HG03045 (cell line): Measurements from ENCODE around the gene PPIE.

ENCODE experiments used
- ATAC-seq: cut with Tn5 transposase; IDR thresholded peaks from one replicate; pipeline ENCODE4 v1.9.1; 2021; ENCODE audit warnings: mild to moderate bottlenecking, moderate library complexity; ENCODE audit not compliant: unreplicated experiment

PPIE gene

DNA sequence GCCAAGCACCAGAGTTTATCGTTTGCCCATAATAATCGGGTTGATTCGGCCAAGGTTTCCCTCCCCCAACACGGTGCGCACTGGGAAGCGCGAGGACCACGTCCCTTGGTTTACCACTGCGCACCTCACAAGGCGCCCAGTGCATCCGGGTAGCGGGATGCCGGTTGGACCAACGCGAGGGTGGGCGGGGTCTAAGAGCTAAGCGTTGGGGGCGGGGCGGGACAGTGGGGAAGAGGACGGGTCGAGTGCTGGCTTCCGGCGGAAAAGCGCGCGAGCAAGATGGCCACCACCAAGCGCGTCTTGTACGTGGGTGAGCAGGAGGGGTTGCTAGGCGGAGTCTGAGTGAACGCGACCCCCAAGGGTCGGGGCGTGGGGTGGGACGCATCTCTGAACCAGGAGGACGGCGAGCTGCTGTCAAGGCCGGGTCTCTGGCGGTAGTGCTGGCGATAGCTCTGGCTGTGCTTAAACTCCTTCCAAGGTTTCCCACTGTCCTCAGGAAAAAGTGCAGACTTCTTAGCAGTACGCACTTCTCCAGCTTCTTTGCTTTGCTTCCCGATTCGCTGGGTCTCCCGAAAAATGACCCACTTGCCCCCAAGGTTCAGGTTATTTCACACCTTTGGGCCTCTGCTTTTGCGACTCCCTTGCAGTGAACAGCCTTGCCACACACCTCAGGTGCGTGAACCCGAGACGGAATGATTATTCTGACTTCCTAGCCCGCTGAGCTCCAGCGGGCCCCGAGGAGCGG is at the start of gene PPIE:
Gene PPIE, plus strand, starts transcription at position 261 of the 745 bp plus-strand sequence. Its CDS starts 19 bp downstream, at position 280.
- peak; percentile 84 for ATAC-seq

DNA sequence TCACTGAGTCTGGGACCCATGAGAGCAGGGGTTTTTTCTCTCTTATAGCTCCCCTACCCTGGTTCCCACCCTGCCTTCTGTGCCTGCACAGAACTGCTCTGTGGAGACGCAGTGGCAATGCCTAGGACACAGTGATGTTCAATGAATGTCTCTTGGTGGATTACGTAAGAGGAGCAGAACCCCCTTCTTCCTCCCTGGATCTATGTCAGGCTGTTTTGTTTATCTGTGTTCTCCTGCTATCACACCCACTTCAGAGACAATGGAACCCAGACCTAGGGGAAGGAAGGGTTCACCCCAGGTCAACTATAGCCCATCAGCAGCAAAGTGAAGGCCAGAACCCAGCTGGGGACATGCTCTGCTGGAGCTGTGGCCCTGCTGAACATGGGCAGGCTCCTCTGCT is 49.5 kb upstream of the PPIE start:
- no peak for ATAC-seq

DNA sequence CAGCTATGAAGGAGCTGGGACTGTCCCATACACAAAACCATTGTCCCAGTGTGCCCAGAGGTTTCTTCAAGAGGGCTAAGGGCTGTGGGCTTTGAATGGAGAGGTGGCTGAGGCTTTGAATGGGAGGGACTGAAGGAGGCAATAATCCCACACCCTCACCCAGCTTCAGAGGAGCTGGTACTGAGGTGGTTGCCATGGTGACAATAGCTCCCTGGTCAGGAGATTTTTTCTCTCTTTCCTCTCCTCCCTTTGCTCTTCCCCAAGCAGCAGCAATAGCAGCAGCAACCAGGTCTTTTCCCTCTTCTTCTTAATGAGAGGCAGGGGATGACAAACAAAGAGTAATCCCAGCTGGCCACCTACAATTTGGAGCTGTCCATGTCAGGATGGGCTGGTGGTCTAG is 49.0 kb upstream of the PPIE start:
- no peak for ATAC-seq

DNA sequence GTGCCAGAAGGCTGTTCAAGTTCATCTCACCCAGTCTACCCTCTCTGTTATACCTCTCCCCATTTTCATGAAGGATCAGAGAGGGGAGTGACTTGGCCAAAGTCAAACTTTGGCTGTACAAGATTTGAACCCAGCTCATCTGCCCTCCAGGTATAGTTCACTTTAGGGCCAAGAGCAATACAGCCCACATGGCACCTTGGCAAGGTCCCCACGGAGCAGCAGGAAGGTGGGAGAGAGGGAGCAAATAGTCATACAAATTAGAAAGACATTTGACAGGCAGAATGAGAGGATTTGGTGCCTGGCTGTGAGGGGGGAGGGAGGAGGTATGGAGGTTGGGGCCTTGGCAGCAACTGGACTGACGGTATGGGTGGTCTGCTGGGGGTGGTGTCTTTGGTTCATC is 48.5 kb upstream of the PPIE start:
- no peak for ATAC-seq

- ATAC-seq = no peak
Measured at GRCh38 chr1:39690794-39691382, 47.8 kb upstream of the PPIE start.

- peak; percentile 71 for ATAC-seq
Measured at GRCh38 chr1:39691383-39692151, 47.1 kb upstream of the PPIE start, which contains the start of gene HPCAL4. HPCAL4 (minus strand) TSS chr1:39691433; CDS start chr1:39684603, 6,830 bp downstream.

GRCh38 chr1:39692152-39693074 is 46.3 kb upstream of the PPIE start:
- ATAC-seq = no peak

- no peak for ATAC-seq
Measured at GRCh38 chr1:39694026-39694425, 44.7 kb upstream of the PPIE start.

- no peak for ATAC-seq
Measured at GRCh38 chr1:39695016-39695415, 43.7 kb upstream of the PPIE start.

DNA sequence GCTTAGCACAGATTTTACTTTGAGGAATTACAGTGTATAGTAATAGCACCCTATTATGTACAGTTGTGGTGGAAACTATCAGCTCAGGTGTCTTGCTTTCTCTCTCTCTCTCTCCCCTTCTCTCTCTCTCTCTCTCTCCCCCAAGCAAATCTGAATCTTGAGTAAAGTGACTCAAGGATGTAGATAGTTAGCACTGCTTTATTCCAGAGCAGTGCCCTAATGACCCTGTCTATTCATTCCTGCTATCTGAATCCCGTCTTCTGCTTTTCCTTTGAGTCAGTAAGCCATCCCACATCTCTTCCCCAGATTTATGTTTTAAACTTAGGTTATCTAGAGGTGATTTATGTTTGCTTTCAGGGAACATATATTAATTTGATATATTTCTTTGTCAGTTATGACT is 42.2 kb upstream of the PPIE start:
- ATAC-seq = no peak

GRCh38 chr1:39698568-39698967 is 40.1 kb upstream of the PPIE start:
- ATAC-seq = no peak

GRCh38 chr1:39699419-39699818 is 39.3 kb upstream of the PPIE start:
- ATAC-seq = no peak

GRCh38 chr1:39700348-39700747 is 38.3 kb upstream of the PPIE start:
- no peak for ATAC-seq

- no peak for ATAC-seq
Measured at GRCh38 chr1:39701049-39701439, 37.6 kb upstream of the PPIE start.

DNA sequence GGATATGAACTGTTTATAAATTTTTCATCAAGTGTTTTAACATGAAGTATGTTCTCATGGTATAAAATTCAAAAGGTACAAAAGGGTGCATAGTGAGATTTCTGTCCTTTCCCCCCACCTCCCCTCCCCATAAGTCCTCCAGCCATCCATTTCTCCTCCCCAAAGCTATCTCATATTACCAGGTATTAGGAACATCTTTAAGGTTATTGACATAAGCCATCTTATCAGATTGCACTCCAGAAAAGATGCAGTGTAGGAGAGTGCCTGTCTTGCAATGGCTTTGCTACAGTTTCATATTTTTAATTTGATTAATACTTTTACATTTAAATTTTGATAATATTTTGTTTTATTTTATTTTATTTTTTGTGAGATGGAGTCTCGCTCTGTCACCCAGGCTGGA is 33.9 kb upstream of the PPIE start:
- no peak for ATAC-seq

DNA sequence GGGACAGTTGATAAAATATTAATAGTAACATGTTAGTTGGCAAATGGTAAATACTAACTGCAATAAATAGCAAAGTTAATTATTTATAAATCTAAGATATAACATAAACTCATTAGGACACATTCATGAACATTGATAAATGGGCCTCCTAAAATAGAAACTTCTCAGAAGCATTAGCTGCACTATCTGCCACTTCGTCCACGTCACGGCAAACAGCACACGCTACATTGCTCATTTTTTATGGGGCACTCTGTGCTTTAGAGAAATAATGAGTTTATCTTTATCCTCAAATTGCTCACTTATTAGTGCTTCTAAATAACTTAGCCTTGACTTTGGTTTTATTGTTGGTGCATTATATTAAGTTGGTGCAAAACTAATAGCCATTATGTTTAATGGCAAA is 31.2 kb upstream of the PPIE start:
- ATAC-seq = no peak

DNA sequence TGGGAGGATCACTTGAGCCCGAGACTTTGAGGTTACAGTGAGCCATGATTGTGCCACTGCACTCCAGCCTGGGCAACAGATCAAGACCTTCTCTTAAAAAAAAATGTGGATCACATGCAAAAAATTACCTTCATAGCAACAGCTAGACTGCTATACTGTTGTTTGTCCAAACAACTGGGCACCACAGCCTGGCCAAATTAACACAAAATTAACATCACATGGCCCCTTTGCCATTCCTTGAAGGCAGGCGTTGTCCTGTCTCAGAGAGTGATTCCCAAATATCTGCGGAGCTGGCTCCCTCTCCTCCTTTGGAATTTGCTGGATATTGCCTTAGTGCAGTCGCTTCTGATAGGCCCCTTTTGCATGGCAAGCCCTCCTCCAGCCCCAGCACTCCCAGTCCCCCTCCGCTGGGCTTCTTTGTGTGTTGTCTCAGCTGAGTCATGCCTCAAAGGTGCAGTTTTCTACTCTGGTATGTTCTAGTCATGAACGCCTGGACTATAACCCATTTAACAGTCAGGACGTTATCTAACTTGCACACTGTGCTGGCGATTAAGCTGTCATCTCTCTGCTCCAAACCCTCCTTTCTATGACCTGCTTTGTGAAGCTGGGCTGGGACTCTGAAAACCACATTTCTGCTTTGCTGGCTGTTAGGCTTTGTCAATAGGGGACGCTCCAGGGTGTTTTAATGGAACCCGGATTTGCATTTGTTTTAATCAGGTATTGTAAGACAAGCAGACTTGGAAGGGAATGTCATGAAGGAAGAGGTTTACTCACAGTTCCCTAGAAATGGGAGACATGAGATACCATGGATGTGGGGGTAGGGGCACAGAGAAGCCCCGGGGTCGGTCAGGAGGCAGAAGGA is 27.3 kb upstream of the PPIE start:
- ATAC-seq = no peak

GRCh38 chr1:39711966-39712340 is 26.7 kb upstream of the PPIE start:
- ATAC-seq = no peak

DNA sequence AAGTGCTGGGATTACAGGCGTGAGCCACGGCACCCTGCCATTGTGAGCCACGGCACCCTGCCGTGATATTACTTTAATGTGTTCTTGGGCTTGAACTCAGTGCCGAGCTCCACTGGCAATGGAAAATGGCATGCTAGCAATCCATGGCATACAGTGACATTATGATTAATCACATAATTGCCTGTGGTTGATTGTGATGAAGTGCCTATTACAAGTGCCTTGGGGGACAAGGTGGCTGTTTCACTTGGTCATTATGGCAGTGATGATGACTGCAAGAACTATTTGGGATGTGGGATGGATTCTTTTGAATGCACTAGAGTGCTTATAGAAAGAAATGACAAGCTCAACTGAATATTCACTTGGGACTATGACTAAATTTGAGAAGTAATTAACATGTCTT is 25.1 kb upstream of the PPIE start:
- no peak for ATAC-seq

DNA sequence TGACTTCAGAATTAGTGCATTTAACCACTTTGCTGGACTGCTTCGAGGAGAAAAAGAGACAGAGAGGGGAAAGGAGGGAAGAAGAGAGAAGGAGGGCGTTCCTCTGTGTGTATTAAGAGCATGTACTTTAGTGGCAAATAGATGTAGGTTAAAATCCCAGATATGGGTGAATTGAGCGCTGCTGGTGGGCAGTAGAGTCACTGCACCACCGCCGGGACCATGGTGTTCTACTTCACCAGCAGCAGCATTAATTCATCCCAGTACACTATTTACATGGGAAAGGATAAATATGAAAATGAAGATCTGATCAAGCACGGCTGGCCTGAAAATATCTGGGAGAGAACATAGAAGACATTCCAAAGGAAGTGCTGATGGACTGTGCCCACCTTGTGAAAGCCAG is 20.9 kb upstream of the PPIE start:
- no peak for ATAC-seq
